NB4 (cell line): Measurements from ENCODE around the gene NEMP2.

Source experiments
- CTCF ChIP-seq: IDR thresholded peaks from one replicate; pipeline ENCODE4 v1.5.1; 2012; ENCODE audit warnings: low read depth, low read length
- MYC ChIP-seq: IDR thresholded peaks from 2 replicates; pipeline ENCODE4 v1.6.1; 2011; ENCODE audit warnings: low read depth, low read length
- POLR2A ChIP-seq: IDR thresholded peaks from 2 replicates; pipeline ENCODE4 v1.6.1; 2011; ENCODE audit warnings: mild to moderate bottlenecking; ENCODE audit not compliant: insufficient read length; ENCODE audit errors: extremely low read depth
- TF ChIP-seq, protein P1 (sequence below): IDR thresholded peaks from 2 replicates; pipeline ENCODE4 v1.6.1; 2011; ENCODE audit warnings: low read depth, low read length

DNA sequence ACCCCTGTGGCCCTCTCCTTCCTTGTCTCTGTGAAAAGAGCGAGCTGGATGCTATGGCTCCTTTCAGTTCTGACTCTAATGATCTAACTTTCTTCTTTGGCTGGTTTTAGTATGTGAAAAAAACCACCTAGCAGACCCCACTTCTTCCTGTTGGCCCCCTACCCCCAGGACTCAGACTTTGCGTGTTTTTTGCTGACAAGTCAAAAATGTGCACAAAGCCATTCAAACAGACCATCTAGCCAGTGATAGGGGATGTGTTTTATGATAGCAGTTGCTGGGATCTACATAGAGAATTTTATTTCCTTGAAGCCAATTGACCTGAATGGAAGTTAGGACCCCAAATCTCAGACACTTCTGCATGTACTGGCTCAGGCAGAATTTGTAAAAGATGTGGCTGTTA is 77.3 kb downstream of the NEMP2 start:
- no peak for TF ChIP-seq CTCF
- TF ChIP-seq, protein P1, sequence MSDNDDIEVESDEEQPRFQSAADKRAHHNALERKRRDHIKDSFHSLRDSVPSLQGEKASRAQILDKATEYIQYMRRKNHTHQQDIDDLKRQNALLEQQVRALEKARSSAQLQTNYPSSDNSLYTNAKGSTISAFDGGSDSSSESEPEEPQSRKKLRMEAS, result no peak
- TF ChIP-seq POLR2A, result no peak
- TF ChIP-seq MYC, result no peak
